Measurements from ENCODE around the gene KAZALD1.

The KAZALD1 gene

GRCh38 chr10:101112799-101113594, 51.2 kb downstream of the KAZALD1 start:
- Histone ChIP-seq H3K9me3 (ENCODE audit: control insufficient read depth, low read length) (no peaks in the 10 kb centered on the region), H3K4ac (ENCODE audit: low read depth in 1 of 2, low read length in 2 of 2) (no peak overlapping the region), H4K8ac (ENCODE audit: low read length) (no peak overlapping the region), H3K14ac (ENCODE audit: low read length in 2 of 2) (no peak overlapping the region), H3K23ac (ENCODE audit: low read length in 2 of 2) (no peak overlapping the region), H2BK12ac (ENCODE audit: low read length in 2 of 2) (no peak overlapping the region), H2AFZ (ENCODE audit: low read depth, low read length) (no peak overlapping the region), H3K4me1 (ENCODE audit: control insufficient read depth, insufficient read depth, low read depth, low read length) (peaks cover 1% of the 10 kb centered on the region), H2BK5ac (ENCODE audit: low read depth, low read length, poor library complexity, severe bottlenecking) (no peak overlapping the region), H3K36me3 (ENCODE audit: control insufficient read depth in 1 of 2, insufficient read depth in 2 of 2, low read depth in 1 of 2, low read length in 2 of 2) (no peaks in the 10 kb centered on the region), H3K9ac (ENCODE audit: low read length) (no peak overlapping the region), H2AK5ac (ENCODE audit: low read length, severe bottlenecking) (no peak overlapping the region), H3K27ac (ENCODE audit: low read length, poor library complexity, severe bottlenecking) (no peak overlapping the region), H3K4me2 (ENCODE audit: low read length, poor library complexity, severe bottlenecking) (no peak overlapping the region), H3K4me3 (ENCODE audit: insufficient read depth in 1 of 2, low read depth in 1 of 2, low read length in 2 of 2) (no peak overlapping the region), H2BK120ac (ENCODE audit: low read depth, low read length) (no peak overlapping the region), H4K91ac (ENCODE audit: low read length) (no peak overlapping the region), H3K18ac (ENCODE audit: low read depth in 1 of 2, low read length in 2 of 2) (no peak overlapping the region), H3K79me1 (replicated peaks; ENCODE audit: low read length, poor library complexity, severe bottlenecking) (no peaks in the 10 kb centered on the region), H2BK15ac (ENCODE audit: low read depth, poor library complexity, severe bottlenecking) (no peak overlapping the region), H3K27me3 (ENCODE audit: control insufficient read depth in 1 of 2, insufficient read depth in 1 of 2, low read length in 2 of 2) (peaks cover 58 to 79% of the 10 kb centered on the region in 2 experiments)
- no peak for DNase-seq
- WGBS = 14% methylated on average over 10 of the region's 12 CpGs

GRCh38 chr10:101113890-101114403, 52.2 kb downstream of the KAZALD1 start:
- no peak overlapping the region for H3K4me2 ChIP-seq (ENCODE audit: low read length, poor library complexity, severe bottlenecking)
- H2AFZ ChIP-seq (ENCODE audit: low read depth, low read length) = no peak overlapping the region
- no peak overlapping the region for H2BK5ac ChIP-seq (ENCODE audit: low read depth, low read length, poor library complexity, severe bottlenecking)
- no peak overlapping the region for H2BK15ac ChIP-seq (ENCODE audit: low read depth, poor library complexity, severe bottlenecking)
- no peaks in the 10 kb centered on the region for H3K79me1 ChIP-seq (replicated peaks; ENCODE audit: low read length, poor library complexity, severe bottlenecking)
- no peak overlapping the region for H4K91ac ChIP-seq (ENCODE audit: low read length)
- no peak overlapping the region for H4K8ac ChIP-seq (ENCODE audit: low read length)
- H3K27me3 ChIP-seq (ENCODE audit: control insufficient read depth in 1 of 2, insufficient read depth in 1 of 2, low read length in 2 of 2) = peaks cover 55 to 84% of the 10 kb centered on the region in 2 experiments
- H3K23ac ChIP-seq (ENCODE audit: low read length in 2 of 2) = no peak overlapping the region
- no peaks in the 10 kb centered on the region for H3K4me1 ChIP-seq (ENCODE audit: control insufficient read depth, insufficient read depth, low read depth, low read length)
- no peak overlapping the region for H3K27ac ChIP-seq (ENCODE audit: low read length, poor library complexity, severe bottlenecking)
- H2BK120ac ChIP-seq (ENCODE audit: low read depth, low read length) = no peak overlapping the region
- no peaks in the 10 kb centered on the region for H3K36me3 ChIP-seq (ENCODE audit: control insufficient read depth in 1 of 2, insufficient read depth in 2 of 2, low read depth in 1 of 2, low read length in 2 of 2)
- DNase-seq = no peak
- no peak overlapping the region for H2AK5ac ChIP-seq (ENCODE audit: low read length, severe bottlenecking)
- no peak overlapping the region for H3K4me3 ChIP-seq (ENCODE audit: insufficient read depth in 1 of 2, low read depth in 1 of 2, low read length in 2 of 2)
- no peak overlapping the region for H3K9ac ChIP-seq (ENCODE audit: low read length)
- no peak overlapping the region for H3K4ac ChIP-seq (ENCODE audit: low read depth in 1 of 2, low read length in 2 of 2)
- H3K9me3 ChIP-seq (ENCODE audit: control insufficient read depth, low read length) = no peaks in the 10 kb centered on the region
- H3K18ac ChIP-seq (ENCODE audit: low read depth in 1 of 2, low read length in 2 of 2) = no peak overlapping the region
- H2BK12ac ChIP-seq (ENCODE audit: low read length in 2 of 2) = no peak overlapping the region
- 67% methylated on average over 2 of the region's 2 CpGs for WGBS
- no peak overlapping the region for H3K14ac ChIP-seq (ENCODE audit: low read length in 2 of 2)

- H3K14ac ChIP-seq (ENCODE audit: low read length in 2 of 2) = no peak overlapping the region
- H3K23ac ChIP-seq (ENCODE audit: low read length in 2 of 2) = no peak overlapping the region
- WGBS = 63% methylated on average over 1 of the region's 2 CpGs
- no peak overlapping the region for H3K4me3 ChIP-seq (ENCODE audit: insufficient read depth in 1 of 2, low read depth in 1 of 2, low read length in 2 of 2)
- H2BK12ac ChIP-seq (ENCODE audit: low read length in 2 of 2) = no peak overlapping the region
- DNase-seq = no peak
- H2AK5ac ChIP-seq (ENCODE audit: low read length, severe bottlenecking) = no peak overlapping the region
- H3K4me2 ChIP-seq (ENCODE audit: low read length, poor library complexity, severe bottlenecking) = no peak overlapping the region
- H3K27me3 ChIP-seq (ENCODE audit: control insufficient read depth in 1 of 2, insufficient read depth in 1 of 2, low read length in 2 of 2) = peaks cover 62 to 86% of the 10 kb centered on the region in 2 experiments
- no peaks in the 10 kb centered on the region for H3K36me3 ChIP-seq (ENCODE audit: control insufficient read depth in 1 of 2, insufficient read depth in 2 of 2, low read depth in 1 of 2, low read length in 2 of 2)
- no peak overlapping the region for H4K8ac ChIP-seq (ENCODE audit: low read length)
- no peaks in the 10 kb centered on the region for H3K79me1 ChIP-seq (replicated peaks; ENCODE audit: low read length, poor library complexity, severe bottlenecking)
- no peak overlapping the region for H3K9ac ChIP-seq (ENCODE audit: low read length)
- H3K4me1 ChIP-seq (ENCODE audit: control insufficient read depth, insufficient read depth, low read depth, low read length) = no peaks in the 10 kb centered on the region
- H3K27ac ChIP-seq (ENCODE audit: low read length, poor library complexity, severe bottlenecking) = no peak overlapping the region
- no peak overlapping the region for H3K18ac ChIP-seq (ENCODE audit: low read depth in 1 of 2, low read length in 2 of 2)
- H3K4ac ChIP-seq (ENCODE audit: low read depth in 1 of 2, low read length in 2 of 2) = no peak overlapping the region
- no peak overlapping the region for H2BK120ac ChIP-seq (ENCODE audit: low read depth, low read length)
- H2BK15ac ChIP-seq (ENCODE audit: low read depth, poor library complexity, severe bottlenecking) = no peak overlapping the region
- no peak overlapping the region for H2BK5ac ChIP-seq (ENCODE audit: low read depth, low read length, poor library complexity, severe bottlenecking)
- no peak overlapping the region for H4K91ac ChIP-seq (ENCODE audit: low read length)
- no peaks in the 10 kb centered on the region for H3K9me3 ChIP-seq (ENCODE audit: control insufficient read depth, low read length)
- no peak overlapping the region for H2AFZ ChIP-seq (ENCODE audit: low read depth, low read length)
Observed at GRCh38 chr10:101114646-101115045, 52.9 kb downstream of the KAZALD1 start.

Data from mesenchymal stem cell (in vitro differentiated cells and primary cell).